Stimulated activated CD8-positive, alpha-beta memory T cell treated with anti-CD3 and anti-CD28 coated beads, Interleukin-4, amount 100 ng/mL, for 48 hours (primary cell): ENCODE measurements around the gene MUC6.

ENCODE experiments used
- DNase-seq: peaks from one replicate; pipeline ENCODE4 v3.0.0-alpha.2; 2020

Gene MUC6

DNA sequence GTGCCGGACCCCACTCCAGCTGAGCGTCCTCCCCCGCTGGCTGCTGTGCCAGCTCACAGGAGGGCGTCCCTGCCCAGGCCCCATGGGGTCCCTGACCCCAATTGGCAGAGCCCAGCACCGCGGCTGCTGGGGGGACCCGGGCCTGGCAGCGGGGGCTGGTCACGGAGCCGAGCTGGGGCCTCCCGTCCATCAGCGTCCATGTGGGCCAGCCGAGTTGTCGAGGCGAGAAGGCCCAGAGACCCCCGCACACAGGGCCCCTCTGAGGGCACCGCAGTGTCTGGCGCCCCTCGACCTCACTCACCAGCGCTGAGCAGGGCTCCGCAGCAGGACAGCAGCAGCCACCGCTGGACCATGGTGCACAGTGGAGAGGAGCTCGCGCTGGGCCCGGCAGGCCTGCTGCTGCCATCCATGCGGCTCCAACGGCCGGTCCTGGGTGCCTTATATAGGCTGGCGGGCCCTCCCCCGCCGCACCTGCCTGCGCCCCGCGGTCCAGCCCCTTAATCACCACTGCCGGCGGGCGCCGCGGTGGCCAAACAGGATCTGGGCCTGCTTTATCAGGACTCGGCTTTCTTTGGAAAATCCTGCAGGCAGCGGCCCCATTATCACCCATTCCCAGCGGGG lies at the start of gene MUC6:
TSS of gene MUC6 (minus strand) at position 416 of the 621 bp plus-strand sequence. CDS start at position 353, 63 bp downstream.
- DNase-seq = no peak

DNA sequence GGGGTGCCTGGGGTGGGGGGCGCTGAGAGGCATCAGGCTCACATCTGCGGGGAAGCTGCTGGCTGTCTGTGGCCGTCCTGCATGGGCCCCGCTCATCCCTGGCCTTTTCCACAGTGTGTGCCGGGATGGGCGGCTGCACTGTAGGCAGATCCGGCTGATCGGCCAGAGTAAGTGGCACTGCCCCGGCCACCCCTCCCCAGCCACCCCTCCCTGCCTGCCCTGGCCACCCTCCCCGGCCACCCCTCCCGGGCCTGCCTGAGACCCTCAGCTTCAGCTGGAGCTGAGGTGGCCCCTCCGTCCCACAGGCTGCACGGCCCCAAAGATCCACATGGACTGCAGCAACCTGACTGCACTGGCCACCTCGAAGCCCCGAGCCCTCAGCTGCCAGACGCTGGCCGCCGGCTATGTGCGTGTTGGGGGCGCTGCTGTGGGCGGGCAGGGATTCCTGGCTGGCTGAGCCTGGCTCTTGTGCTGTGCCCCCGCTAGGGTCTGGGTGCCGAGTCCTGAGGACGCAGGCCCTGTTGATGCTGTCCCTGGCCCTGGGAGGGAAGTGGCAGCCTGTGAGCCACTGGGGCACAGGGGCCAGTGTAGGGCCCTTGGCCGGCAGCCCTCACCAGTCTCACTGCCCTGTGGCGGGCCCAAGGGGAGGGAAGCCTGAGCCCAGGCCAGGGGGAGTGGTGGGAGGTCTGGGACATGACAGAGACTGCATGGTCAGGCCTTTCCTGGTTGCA lies 49.1 kb upstream of the MUC6 start:
- no peak for DNase-seq

- no peak for DNase-seq
Observed at GRCh38 chr11:1084561-1085439, 48.3 kb upstream of the MUC6 start.

DNA sequence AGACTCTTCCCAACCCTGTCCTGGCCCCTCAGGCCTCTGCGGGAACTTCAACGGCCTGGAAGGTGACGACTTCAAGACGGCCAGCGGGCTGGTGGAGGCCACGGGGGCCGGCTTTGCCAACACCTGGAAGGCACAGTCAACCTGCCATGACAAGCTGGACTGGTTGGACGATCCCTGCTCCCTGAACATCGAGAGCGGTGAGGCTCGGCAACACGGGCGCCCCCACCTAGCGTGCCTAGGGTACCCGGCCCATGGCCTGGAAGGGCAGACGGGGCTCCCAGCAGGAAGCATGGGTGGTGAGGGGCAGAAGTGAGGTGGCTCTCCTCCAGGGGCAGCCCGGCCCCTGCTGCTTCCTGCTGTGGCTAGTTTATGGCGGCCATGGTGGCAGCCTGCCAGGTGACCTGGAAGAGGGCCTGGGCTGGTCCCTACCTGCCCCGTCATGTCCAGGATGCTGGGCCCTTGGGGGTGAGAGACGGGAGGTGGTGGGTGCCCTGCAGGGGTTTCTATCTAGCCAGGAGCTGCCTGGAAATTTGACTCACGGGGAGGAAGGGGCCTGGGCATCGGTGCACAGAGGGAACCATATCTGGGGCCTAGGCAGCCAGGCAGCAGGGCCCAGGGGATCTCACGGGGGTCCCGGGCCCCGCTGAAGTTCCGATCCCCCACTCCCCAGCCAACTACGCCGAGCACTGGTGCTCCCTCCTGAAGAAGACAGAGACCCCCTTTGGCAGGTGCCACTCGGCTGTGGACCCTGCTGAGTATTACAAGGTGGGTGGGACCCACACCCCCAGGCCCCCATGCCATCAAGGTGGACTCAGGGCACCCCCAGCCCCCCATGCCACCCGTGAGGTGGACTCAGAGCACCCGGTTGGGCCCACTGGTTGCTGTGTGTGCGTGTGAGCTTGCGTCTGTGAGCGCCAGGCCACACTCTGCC lies 47.4 kb upstream of the MUC6 start:
- no peak for DNase-seq

DNA sequence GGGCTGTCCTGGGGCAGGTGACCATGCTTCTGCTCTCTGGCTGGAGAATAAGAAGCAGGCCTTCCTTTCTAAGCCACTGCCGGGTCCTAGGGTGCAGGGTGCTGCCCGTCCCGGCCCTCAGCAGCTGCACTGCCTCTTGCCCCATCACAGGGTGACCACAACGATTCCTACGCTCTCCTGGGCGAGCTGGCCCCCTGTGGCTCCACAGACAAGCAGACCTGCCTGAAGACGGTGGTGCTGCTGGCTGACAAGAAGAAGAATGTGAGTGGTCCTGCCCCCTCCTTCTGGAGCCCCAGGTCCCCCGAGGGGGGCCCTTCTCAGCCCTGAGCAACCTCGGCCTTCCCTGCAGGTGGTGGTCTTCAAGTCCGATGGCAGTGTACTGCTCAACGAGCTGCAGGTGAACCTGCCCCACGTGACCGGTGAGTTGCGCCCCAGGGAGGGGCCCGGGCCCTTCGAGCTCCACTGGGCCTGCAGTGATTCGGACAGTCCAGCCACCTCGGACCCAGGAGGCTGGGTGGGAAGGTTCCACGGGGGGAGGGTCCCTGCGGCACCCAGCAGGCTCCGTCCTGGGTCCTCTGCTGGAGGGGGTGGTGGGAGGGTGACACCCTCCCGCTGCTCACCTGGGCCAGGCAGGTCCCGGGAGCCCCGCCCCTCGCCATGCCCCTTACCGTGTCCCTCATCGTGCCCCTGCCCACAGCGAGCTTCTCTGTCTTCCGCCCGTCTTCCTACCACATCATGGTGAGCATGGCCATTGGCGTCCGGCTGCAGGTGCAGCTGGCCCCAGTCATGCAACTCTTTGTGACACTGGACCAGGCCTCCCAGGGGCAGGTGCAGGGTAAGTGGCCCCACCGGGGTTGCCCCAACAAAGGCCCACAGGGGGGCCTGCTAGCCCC lies 46.5 kb upstream of the MUC6 start:
- DNase-seq = no peak

GRCh38 chr11:1082346-1082727 lies 45.8 kb upstream of the MUC6 start:
- no peak for DNase-seq

- no peak for DNase-seq
Observed at GRCh38 chr11:1081601-1082311, 45.2 kb upstream of the MUC6 start.

- DNase-seq = no peak
Observed at GRCh38 chr11:1078191-1078601, 41.7 kb upstream of the MUC6 start.

- no peak for DNase-seq
Observed at GRCh38 chr11:1077417-1078119, 41.0 kb upstream of the MUC6 start.

GRCh38 chr11:1077033-1077416 lies 40.5 kb upstream of the MUC6 start:
- no peak for DNase-seq

GRCh38 chr11:1076061-1076665 lies 39.6 kb upstream of the MUC6 start:
- DNase-seq = no peak

- no peak for DNase-seq
Observed at GRCh38 chr11:1075341-1075911, 38.9 kb upstream of the MUC6 start.

- DNase-seq = no peak
Observed at GRCh38 chr11:1074244-1075221, 38.0 kb upstream of the MUC6 start, which contains the start of gene MUC2. TSS of gene MUC2 (plus strand) at chr11:1074874.

DNA sequence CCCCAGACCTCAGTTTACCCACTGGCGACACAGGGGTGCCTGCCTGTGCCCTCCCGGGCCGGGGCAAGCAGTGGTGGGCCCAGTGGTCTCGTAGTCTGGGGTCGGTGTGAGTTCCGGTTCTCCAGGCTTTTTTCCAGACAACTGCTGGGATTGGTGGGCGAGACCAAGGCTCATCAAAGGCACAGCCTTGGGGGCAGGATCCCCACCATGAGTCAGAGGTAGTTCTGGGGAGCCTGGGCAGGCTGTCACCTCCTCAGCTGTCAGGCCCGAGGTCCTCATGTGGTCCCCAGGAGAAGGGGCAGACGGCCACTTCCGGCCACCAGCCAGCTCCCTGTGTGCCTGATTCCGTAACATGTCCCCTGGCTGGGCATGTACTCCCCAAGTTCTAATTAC lies 37.3 kb upstream of the MUC6 start:
- DNase-seq = no peak

- DNase-seq = no peak
Observed at GRCh38 chr11:1073261-1073724, 36.8 kb upstream of the MUC6 start.

DNA sequence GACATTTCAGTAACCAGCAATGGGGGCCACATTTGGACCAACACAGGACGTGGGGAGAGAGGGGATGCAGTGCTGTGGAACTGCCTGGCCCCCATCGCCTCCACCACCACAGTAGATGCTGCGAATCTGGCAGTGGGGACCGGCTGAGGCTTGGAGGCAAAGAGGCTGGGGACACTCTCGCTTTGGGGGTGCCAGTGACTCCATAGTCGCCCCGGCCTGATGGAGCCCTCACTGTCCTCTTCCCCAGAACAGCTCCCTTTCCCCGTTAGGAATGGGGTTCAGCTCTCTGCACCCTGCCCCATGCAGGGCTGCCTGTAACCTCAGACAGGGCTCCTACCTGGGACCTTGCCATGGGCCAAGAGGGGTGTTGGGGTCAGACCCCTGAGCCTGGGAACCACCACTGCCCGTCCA lies 36.3 kb upstream of the MUC6 start:
- DNase-seq = no peak

DNA sequence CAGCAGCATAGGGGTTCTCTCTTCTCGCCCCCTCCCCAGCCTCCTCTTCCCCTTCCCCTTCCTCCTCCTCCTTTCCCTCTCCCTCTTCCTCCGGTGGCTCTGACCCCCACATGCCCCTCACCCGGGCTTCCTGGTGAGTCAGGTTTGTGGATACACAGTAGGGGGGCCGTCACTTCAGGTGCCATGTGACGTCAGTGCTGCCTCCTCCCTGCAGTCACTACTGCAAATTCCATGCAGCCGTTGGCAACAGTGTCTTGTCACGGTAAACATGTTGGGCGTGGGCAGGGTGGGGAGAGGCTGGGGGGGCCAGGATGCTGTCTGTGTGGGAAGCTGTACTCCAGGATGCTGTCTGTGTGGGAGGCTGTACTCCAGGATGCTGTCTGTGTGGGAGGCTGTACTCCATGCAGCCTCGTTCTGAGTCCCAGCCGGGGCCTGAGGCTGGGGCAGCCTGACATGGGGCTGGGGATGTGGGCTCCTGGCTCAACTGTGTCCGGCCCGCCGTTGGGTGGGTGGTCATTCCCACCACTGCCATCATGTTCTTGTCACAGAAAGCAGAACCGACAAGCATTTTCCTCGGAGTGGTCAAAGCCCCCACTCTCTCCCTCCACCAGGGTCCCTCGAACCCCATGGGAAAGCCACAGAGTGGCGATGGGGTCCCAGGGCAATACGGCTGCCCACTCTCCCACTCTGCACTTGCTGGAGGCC lies 35.8 kb upstream of the MUC6 start:
- DNase-seq = no peak
